HG03558 (cell line): ENCODE measurements around the gene FHOD3.
"Not testable (repeated sequence)": the region's sequence is repeated elsewhere in the genome, so short reads cannot be mapped to it uniquely, and the experiment has no call there.

ENCODE experiments used
- ATAC-seq: cut with Tn5 transposase; IDR thresholded peaks from one replicate; pipeline ENCODE4 v1.9.1; 2021; ENCODE audit warnings: moderate number of reproducible peaks; ENCODE audit not compliant: unreplicated experiment; ENCODE audit errors: extremely low read depth

FHOD3 gene

DNA sequence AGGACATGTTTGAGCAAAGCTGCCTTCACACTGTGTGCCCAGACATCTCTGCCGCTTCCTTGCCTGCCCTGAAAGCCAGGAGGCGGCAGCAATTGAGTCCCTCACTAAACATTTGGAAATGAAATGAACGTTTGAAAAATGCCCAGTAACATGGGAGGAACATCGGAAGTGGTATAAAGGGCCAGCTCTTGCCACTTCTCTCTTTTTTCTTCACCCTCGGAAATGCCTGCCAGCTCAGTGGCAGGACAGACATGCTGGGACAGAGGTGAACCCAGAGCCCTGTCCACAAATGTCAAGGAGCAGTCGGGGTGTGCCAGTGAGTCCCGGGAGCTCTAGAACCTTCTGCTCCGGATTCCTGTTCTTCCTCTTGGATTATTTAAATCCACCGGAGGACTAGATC lies 485.2 kb downstream of the FHOD3 start:
- no peak for ATAC-seq

- ATAC-seq: no peak
Measured at GRCh38 chr18:36783792-36784191, 486.3 kb downstream of the FHOD3 start.

DNA sequence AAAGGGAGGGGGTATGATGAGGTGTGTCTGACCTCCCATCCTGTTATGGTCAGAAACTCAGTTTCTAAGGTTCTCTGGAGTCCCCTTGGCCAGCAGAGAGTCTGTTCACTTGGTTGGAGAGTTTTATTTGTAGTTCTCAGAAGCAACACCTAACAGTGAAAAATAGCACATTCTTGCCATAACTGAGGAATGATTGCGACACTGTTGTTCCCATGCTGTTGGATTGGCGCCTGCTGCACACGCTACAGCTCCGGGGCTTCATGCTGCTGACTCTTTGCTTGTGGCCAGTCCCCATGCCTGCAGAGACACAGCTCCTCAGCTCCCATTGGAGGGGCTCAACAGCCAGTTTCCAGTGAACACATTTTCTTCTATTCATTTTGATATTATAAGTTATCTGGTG lies 489.2 kb downstream of the FHOD3 start:
- ATAC-seq: no peak

DNA sequence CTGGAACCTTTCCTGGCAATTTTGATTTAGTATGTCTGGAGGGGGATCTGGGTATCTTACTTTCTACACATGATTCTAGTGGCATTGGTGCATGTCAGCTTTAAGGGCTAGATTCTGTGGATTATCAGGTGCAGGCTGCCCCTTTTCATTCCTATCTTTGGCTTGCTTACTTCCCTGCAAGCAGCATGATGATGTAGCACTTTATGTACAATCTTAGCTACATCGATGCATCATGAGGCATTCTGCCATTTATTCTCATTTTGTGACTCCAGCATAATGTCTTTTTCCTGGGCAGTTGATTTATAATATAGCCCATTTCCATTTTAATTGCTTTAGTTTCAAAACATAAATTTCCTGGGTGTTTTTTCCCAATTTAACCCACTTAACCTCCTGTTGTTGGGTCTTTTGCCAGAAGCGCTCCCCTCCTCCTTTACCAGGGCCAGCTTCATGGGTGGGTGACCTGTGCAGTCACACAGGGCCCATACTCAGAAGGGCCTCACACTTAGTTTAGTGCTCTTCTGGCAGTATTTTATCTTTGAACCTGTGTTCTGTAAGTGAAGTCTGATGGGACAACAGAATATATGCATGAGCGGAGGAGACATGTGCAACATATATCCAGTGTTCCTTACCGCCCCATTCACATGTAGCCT lies 495.2 kb downstream of the FHOD3 start:
- ATAC-seq: no peak

DNA sequence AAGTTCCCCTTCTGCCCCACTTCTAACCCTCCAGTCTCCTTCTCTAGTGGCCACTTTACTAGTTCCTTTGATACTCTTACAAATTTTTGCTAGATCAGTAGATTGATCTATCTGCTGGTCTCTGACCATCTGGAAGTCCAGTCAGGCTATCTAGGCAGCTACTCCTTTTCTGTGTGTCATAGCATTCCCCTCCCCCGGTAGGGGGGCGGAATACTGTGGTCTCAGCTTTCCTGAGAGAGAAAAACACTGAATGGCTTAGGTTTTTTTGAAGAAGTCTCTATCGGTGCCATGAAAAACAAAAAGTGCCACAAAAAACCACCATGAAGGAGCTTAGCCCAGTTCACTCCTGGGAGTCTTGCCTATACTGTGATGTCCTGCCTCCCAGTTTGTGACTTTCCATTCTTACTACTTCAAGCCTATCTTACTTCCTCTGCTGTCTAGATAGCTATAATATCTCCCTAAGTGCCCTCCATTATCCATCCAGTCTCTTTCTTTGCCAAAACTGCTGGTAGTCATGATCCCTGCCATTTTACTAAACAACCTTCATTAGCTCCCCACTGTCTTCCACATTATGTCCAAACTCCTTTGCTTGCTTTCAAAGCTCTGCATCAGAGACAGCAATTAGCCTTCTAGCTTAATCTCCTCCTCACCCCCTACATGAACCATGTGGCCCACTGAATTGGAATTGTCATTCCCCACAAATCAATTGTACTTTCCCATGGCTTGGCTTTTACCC lies 501.4 kb downstream of the FHOD3 start:
- no peak for ATAC-seq

DNA sequence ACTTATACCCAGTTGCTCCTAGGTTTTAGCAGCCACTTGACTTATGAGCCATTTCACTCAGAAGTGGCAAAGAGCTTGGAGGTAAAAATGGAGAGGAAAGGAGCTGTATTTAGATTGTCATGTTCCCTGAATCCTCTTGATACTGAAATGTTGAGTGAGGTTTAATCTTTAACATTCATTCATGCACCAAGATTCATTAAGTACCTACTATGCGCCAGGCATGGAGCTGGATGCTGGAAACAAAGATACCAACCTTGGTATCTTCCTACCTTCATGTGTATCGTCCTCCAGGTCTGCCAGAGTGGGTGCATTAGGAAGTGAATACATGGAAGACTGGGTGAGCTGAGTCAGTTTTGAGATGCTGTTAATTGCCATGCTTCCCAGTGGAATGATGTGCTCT lies 507.6 kb downstream of the FHOD3 start:
- no peak for ATAC-seq

GRCh38 chr18:36808681-36809080 lies 511.2 kb downstream of the FHOD3 start:
- no peak for ATAC-seq

- peak; percentile 99 for ATAC-seq
Measured at GRCh38 chr18:36809590-36810381, 512.3 kb downstream of the FHOD3 start.

DNA sequence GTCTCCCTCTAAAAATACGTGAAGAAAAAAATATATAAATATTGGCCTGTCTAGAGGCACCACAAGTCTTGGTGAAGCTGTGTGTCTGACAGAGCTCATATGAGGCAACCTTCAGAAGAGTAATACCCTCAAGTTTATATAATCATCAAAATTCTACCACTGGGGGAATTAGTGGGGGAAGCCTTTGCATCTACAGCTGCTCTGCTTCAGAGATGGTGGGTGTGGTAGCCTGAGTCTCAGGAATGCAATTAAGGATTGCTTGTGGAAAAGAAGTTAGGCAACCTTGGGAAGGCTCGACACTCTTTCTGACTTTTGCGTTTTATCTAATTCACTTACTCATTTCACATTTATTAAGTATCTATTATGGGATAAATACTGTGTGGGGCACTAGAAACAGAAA lies 513.9 kb downstream of the FHOD3 start:
- ATAC-seq: no peak

- ATAC-seq: no peak
Measured at GRCh38 chr18:36811955-36812354, 514.4 kb downstream of the FHOD3 start.

DNA sequence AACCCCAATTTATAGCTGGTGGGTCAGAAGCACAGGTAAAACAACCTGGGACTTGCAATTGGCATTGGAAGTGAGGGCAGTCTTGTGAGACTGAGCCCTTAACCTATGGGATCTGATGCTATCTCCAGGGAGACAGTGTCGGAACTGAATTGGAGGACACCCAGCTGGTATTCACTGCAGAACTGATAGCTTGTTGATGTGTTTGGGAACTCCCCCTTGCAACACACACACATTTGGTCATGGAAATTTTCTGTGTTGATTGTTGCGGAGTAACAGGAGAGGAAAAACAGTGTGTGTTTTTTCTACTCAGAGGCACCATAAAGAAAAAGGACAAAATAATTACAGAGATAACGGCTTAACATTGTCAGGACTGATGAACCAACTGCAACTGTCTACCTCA lies 515.2 kb downstream of the FHOD3 start:
- no peak for ATAC-seq

DNA sequence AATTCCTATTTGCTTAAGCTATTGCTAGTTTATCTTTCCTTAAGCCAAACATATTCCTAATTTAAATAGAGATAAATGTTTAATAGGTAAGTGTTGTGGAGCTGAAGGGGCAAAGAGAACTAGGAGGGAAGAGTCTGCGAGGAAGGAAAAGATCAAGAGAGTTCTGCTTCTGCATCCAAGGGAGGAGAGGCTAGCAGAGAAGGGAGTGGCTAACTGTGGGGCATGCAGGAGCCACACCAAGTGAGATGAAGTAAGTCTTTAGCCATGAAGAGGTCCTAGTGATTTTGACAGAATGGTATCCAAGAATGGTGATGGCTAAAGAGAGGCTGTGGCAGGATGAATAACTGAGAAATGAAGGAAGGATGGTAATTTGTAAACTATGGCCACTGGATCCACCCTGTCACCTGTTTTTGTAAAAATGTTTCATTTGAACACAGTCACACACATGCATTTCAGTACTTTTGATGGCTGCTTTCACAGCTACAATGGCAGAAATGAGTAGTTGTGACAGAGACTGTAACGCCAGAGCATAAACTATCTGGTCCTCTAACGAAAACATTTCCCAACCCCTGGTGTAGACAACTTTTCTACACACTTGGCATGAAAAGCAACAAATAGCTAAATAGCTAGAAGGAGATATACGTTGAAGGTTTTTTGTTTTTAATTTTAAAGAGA lies 515.7 kb downstream of the FHOD3 start:
- no peak for ATAC-seq

GRCh38 chr18:36813824-36814223 lies 516.3 kb downstream of the FHOD3 start:
- no peak for ATAC-seq

DNA sequence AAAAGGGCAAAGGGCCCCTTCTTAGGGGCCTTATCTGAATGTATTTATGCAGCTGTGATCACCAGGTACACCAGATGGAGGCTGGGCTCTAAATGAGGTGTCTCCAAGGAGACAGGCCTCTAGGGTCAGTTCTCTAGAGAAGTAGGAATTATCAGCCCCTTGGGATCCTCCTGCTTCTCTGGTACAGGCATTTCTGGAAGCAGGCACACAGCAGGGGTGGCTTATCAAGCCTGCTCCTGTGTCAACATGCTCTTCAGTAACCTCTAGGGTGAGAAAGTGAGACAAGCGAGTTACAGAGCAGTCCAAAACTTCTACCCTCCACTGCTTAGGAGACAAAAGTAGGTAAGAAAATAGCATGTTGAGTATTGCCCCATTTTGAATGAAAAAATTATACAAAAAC lies 517.5 kb downstream of the FHOD3 start:
- ATAC-seq: no peak

GRCh38 chr18:36816096-36816495 lies 518.6 kb downstream of the FHOD3 start:
- not testable (repeated sequence) for ATAC-seq

DNA sequence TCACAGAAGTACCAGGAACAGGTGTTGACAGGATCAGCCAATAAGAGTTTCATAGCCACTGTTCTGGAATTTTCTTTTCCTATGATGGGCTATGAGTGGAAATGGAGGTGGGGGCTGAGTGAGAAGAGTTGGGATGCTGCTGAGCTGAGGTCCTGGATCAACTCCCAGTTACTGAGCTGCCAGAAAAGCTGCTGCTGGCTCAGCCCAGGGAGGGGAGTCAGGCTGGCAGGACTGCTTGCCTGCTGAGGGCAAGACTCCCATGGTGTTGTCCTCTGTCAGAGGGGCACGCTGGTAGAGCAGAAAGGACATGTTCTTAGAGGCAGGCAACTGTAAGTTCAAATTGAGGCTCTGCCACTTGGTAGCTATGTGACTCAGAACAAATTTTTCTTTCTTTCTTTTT lies 519.5 kb downstream of the FHOD3 start:
- ATAC-seq: no peak

GRCh38 chr18:36818652-36819051 lies 521.1 kb downstream of the FHOD3 start:
- ATAC-seq: no peak

- no peak for ATAC-seq
Measured at GRCh38 chr18:36819621-36820020, 522.1 kb downstream of the FHOD3 start.

- ATAC-seq: no peak
Measured at GRCh38 chr18:36821681-36822080, 524.2 kb downstream of the FHOD3 start.

DNA sequence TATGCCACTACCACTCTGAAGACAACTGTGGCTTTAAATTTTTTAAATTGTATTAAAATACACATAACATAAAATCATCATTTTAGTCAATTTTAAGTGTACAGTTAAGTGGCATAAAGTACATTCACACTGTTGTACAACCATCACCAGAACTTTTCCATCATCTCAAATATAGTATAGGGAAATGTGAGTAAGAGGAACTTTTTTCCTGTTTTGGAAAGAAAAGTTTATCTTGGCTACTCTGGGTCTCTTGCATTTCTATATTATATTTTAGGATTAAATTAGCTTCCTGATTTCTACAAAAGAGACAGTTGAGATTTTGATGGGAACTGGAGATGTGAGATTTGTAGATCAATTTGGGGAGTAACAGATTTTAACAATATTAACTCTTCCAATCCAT lies 528.0 kb downstream of the FHOD3 start:
- ATAC-seq: no peak

DNA sequence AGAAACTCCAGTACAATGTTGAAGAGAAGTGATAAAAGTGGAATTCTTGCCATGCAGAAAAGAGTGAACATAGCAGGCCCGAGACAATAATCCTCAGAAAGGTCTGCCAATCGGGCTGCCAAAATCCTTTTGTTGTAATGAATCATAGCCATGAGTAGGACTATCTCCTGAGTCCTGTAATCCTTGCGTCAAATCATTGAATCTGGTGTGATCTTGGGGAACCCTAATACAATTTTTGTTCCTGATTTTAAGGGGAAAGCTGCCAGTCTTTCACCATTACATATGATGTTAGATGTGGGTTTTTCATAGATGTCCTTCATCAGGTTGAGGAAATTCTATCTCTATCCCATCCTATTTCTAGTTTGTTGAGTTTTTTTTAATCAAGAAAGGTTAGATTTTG lies 529.0 kb downstream of the FHOD3 start:
- no peak for ATAC-seq
